ENCODE data around the gene ATP13A2. TPM values are rescaled to one million over a fixed set of nuclear protein-coding genes. Genes with fewer than 3 reads are reported as not detected.

Gene ATP13A2
- total RNA-seq, 1 donor from 2014 or later, result 18.8 TPM

- no peaks in the 10 kb centered on the region for H4K20me1 ChIP-seq (ENCODE audit: low read depth)
- Mint-ChIP-seq H3K27ac (no peak overlapping the region), H3K36me3 (peaks cover 23% of the 10 kb centered on the region)
Observed at GRCh38 chr1:17021896-17022295, 10.2 kb upstream of the ATP13A2 start.

GRCh38 chr1:17020502-17020901 lies 8.8 kb upstream of the ATP13A2 start:
- Mint-ChIP-seq H3K9me3 (no peaks in the 10 kb centered on the region), H3K4me3 (no peak overlapping the region), H3K27ac (no peak overlapping the region), H3K36me3 (peaks cover 22% of the 10 kb centered on the region), H3K4me1 (peaks cover 15% of the 10 kb centered on the region), H3K27me3 (ENCODE audit: insufficient read depth, low read depth) (peaks cover 3% of the 10 kb centered on the region)
- no peak overlapping the region for H2AFZ ChIP-seq (replicated peaks)
- peaks cover 29% of the 10 kb centered on the region for H3K4me1 ChIP-seq
- H4K20me1 ChIP-seq (ENCODE audit: low read depth), result no peaks in the 10 kb centered on the region
- H3F3A ChIP-seq (ENCODE audit: low read depth), result peaks cover 46% of the 10 kb centered on the region
- no peaks in the 10 kb centered on the region for H3K79me2 ChIP-seq (ENCODE audit: low read depth)
- DNase-seq (ENCODE audit: low spot score), result no peak
- H3K9ac ChIP-seq, result no peak overlapping the region
- TF ChIP-seq, protein P1, sequence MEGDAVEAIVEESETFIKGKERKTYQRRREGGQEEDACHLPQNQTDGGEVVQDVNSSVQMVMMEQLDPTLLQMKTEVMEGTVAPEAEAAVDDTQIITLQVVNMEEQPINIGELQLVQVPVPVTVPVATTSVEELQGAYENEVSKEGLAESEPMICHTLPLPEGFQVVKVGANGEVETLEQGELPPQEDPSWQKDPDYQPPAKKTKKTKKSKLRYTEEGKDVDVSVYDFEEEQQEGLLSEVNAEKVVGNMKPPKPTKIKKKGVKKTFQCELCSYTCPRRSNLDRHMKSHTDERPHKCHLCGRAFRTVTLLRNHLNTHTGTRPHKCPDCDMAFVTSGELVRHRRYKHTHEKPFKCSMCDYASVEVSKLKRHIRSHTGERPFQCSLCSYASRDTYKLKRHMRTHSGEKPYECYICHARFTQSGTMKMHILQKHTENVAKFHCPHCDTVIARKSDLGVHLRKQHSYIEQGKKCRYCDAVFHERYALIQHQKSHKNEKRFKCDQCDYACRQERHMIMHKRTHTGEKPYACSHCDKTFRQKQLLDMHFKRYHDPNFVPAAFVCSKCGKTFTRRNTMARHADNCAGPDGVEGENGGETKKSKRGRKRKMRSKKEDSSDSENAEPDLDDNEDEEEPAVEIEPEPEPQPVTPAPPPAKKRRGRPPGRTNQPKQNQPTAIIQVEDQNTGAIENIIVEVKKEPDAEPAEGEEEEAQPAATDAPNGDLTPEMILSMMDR (IDR thresholded peaks at IDR 0.05), result no peak
- TF ChIP-seq EZH2phosphoT487 (IDR thresholded peaks at IDR 0.05) (no peak), EZH2 (IDR thresholded peaks at IDR 0.05) (no peak)
- H3K4me3 ChIP-seq, result no peak overlapping the region
- H3K4me2 ChIP-seq, result no peak overlapping the region
- no peak overlapping the region for H3K27ac ChIP-seq
- H3K27me3 ChIP-seq, result no peaks in the 10 kb centered on the region
- no peaks in the 10 kb centered on the region for H3K9me3 ChIP-seq (ENCODE audit: low read depth)
- peaks cover 12% of the 10 kb centered on the region for H3K36me3 ChIP-seq

More at GRCh38 chr1:17021896-17022295, 10.2 kb upstream of the ATP13A2 start:
- no peaks in the 10 kb centered on the region for H3K27me3 ChIP-seq
- H3K79me2 ChIP-seq (ENCODE audit: low read depth), result no peaks in the 10 kb centered on the region
- H3K36me3 ChIP-seq, result peaks cover 12% of the 10 kb centered on the region
- peaks cover 3% of the 10 kb centered on the region for H3K27me3 Mint-ChIP-seq (ENCODE audit: insufficient read depth, low read depth)
- DNase-seq (ENCODE audit: low spot score), result no peak
- H3K4me1 Mint-ChIP-seq, result peaks cover 5% of the 10 kb centered on the region
- peaks cover 19% of the 10 kb centered on the region for H3K4me1 ChIP-seq
- H3K27ac ChIP-seq, result no peak overlapping the region
- no peak overlapping the region for H2AFZ ChIP-seq (replicated peaks)
- no peak overlapping the region for H3K4me3 ChIP-seq
- H3F3A ChIP-seq (ENCODE audit: low read depth), result peaks cover 37% of the 10 kb centered on the region
- no peak overlapping the region for H3K4me3 Mint-ChIP-seq
- H3K9me3 Mint-ChIP-seq, result no peaks in the 10 kb centered on the region
- H3K4me2 ChIP-seq, result no peak overlapping the region
- TF ChIP-seq, protein P1 (IDR thresholded peaks at IDR 0.05), result no peak
- TF ChIP-seq EZH2phosphoT487 (IDR thresholded peaks at IDR 0.05) (no peak), EZH2 (IDR thresholded peaks at IDR 0.05) (no peak)
- no peak overlapping the region for H3K9ac ChIP-seq
- H3K9me3 ChIP-seq (ENCODE audit: low read depth), result no peaks in the 10 kb centered on the region

GRCh38 chr1:17018849-17019248 lies 7.1 kb upstream of the ATP13A2 start:
- Histone ChIP-seq H3F3A (ENCODE audit: low read depth) (peaks cover 49% of the 10 kb centered on the region), H4K20me1 (ENCODE audit: low read depth) (no peaks in the 10 kb centered on the region), H3K9ac (no peak overlapping the region), H2AFZ (replicated peaks) (no peak overlapping the region), H3K79me2 (ENCODE audit: low read depth) (no peaks in the 10 kb centered on the region), H3K9me3 (ENCODE audit: low read depth) (no peaks in the 10 kb centered on the region), H3K36me3 (peaks cover 12% of the 10 kb centered on the region), H3K27ac (peak overlapping the region; percentile 6), H3K27me3 (no peaks in the 10 kb centered on the region), H3K4me2 (no peak overlapping the region), H3K4me1 (peaks cover 31% of the 10 kb centered on the region), H3K4me3 (no peak overlapping the region)
- peaks cover 4% of the 10 kb centered on the region for H3K27me3 Mint-ChIP-seq (ENCODE audit: insufficient read depth, low read depth)
- peaks cover 21% of the 10 kb centered on the region for H3K36me3 Mint-ChIP-seq
- peaks cover 30% of the 10 kb centered on the region for H3K4me1 Mint-ChIP-seq
- H3K4me3 Mint-ChIP-seq, result no peak overlapping the region
- DNase-seq (ENCODE audit: low spot score), result no peak
- peak overlapping the region; percentile 23 for H3K27ac Mint-ChIP-seq
- H3K9me3 Mint-ChIP-seq, result no peaks in the 10 kb centered on the region
- TF ChIP-seq, protein P1 (IDR thresholded peaks at IDR 0.05), result no peak
- no peak for TF ChIP-seq EZH2 (IDR thresholded peaks at IDR 0.05)
- no peak for TF ChIP-seq EZH2phosphoT487 (IDR thresholded peaks at IDR 0.05)

Measured in neural progenitor cell (in vitro differentiated cells).